Activated CD8-positive, alpha-beta memory T cell treated with anti-CD3 and anti-CD28 coated beads, Interleukin-2, amount 10 ng/mL, durations not matched to agents 7 days and 5 days (primary cell): ENCODE measurements around the gene NEK6. TPM values are rescaled to one million over a fixed set of nuclear protein-coding genes. Genes with fewer than 3 reads are reported as not detected.

Experiments
- ATAC-seq: fragments of 150-1000 bp; cut with Tn5 transposase; one replicate; pipeline ENCODE4 v1.10.0; 2021; ENCODE audit warnings: moderate library complexity
- CTCF ChIA-PET: fragments of 350-600 bp; sonication (Branson Sonifier 250); formaldehyde crosslinking; loops from one replicate; lab custom pipeline; 2021; ENCODE audit warnings: antibody characterized with exemption; lab: Charles Lee
- DNase-seq: peaks from one replicate; pipeline ENCODE4 v3.0.0-alpha.2; 2020
- H3K27ac Mint-ChIP-seq: one replicate; pipeline ENCODE4 v1.8.0; 2021; ENCODE audit warnings: mild to moderate bottlenecking, mixed read lengths
- H3K27me3 Mint-ChIP-seq: one replicate; pipeline ENCODE4 v1.8.0; 2021; ENCODE audit warnings: mixed read lengths
- H3K36me3 Mint-ChIP-seq: one replicate; pipeline ENCODE4 v1.8.0; 2021; ENCODE audit warnings: mild to moderate bottlenecking, mixed read lengths
- H3K4me1 Mint-ChIP-seq: one replicate; pipeline ENCODE4 v1.8.0; 2021; ENCODE audit warnings: mixed read lengths
- H3K4me3 Mint-ChIP-seq: one replicate; pipeline ENCODE4 v1.8.0; 2021; ENCODE audit warnings: mild to moderate bottlenecking, moderate library complexity, mixed read lengths
- H3K9me3 Mint-ChIP-seq: one replicate; pipeline ENCODE4 v1.8.0; 2022; ENCODE audit warnings: low read depth, mixed read lengths
- total RNA-seq, 2 experiments: library from RNA; stranded (reverse); gene quantifications; one replicate each; pipeline ENCODE4 v1.2.3, GENCODE V29; 2021

The NEK6 gene
- total RNA-seq, 2 experiments from 2014 or later: 6.3 to 10.9 TPM

GRCh38 chr9:124259158-124259808, 1.5 kb downstream of the NEK6 start:
- CTCF ChIA-PET: interaction anchor here (1.9 kb wide), 1 partner anchor 132 kb away, joined by 6 read pairs; no protein-coding TSS in a partner anchor
- peak overlapping the region; percentile 9 for H3K27ac Mint-ChIP-seq
- H3K27me3 Mint-ChIP-seq: peaks cover 55% of the 10 kb centered on the region
- H3K4me1 Mint-ChIP-seq: peaks cover 32% of the 10 kb centered on the region
- H3K9me3 Mint-ChIP-seq: no peaks in the 10 kb centered on the region
- peak overlapping the region; percentile 86 for H3K4me3 Mint-ChIP-seq
- DNase-seq (no peak), ATAC-seq (no peak)
- peaks cover 1% of the 10 kb centered on the region for H3K36me3 Mint-ChIP-seq

- CTCF ChIA-PET: interaction anchor here (1.9 kb wide), 1 partner anchor 134 kb away, joined by 6 read pairs; no protein-coding TSS in a partner anchor
- H3K36me3 Mint-ChIP-seq: peaks cover 1% of the 10 kb centered on the region
- no peak overlapping the region for H3K4me3 Mint-ChIP-seq
- ATAC-seq (no peak), DNase-seq (no peak)
- no peaks in the 10 kb centered on the region for H3K9me3 Mint-ChIP-seq
- H3K27me3 Mint-ChIP-seq: peaks cover 49% of the 10 kb centered on the region
- H3K4me1 Mint-ChIP-seq: peaks cover 23% of the 10 kb centered on the region
- no peak overlapping the region for H3K27ac Mint-ChIP-seq
These were observed 3.2 kb downstream of the NEK6 start for GRCh38 chr9:124260769-124261603.

GRCh38 chr9:124261736-124262648, 4.2 kb downstream of the NEK6 start:
- no peak for DNase-seq
- H3K4me3 Mint-ChIP-seq: no peak overlapping the region
- H3K36me3 Mint-ChIP-seq: peaks cover 1% of the 10 kb centered on the region
- H3K27me3 Mint-ChIP-seq: peaks cover 41% of the 10 kb centered on the region
- no peak overlapping the region for H3K27ac Mint-ChIP-seq
- CTCF ChIA-PET: interaction anchor here (0.9 to 1.2 kb wide), 2 partner anchors 78 to 135 kb away, joined by 3 read pairs; no protein-coding TSS in a partner anchor
- peaks cover 20% of the 10 kb centered on the region for H3K4me1 Mint-ChIP-seq
- no peak for ATAC-seq
- H3K9me3 Mint-ChIP-seq: no peaks in the 10 kb centered on the region

- H3K27ac Mint-ChIP-seq: no peak overlapping the region
- ATAC-seq (no peak), DNase-seq (no peak)
- H3K27me3 Mint-ChIP-seq: peaks cover 38% of the 10 kb centered on the region
- H3K4me3 Mint-ChIP-seq: no peak overlapping the region
- peaks cover 1% of the 10 kb centered on the region for H3K36me3 Mint-ChIP-seq
- CTCF ChIA-PET: interaction anchor here (0.9 to 1.2 kb wide), 2 partner anchors 79 to 135 kb away, joined by 3 read pairs; no protein-coding TSS in a partner anchor
- peaks cover 20% of the 10 kb centered on the region for H3K4me1 Mint-ChIP-seq
- H3K9me3 Mint-ChIP-seq: no peaks in the 10 kb centered on the region
These were observed 4.9 kb downstream of the NEK6 start for GRCh38 chr9:124262649-124262972.

- DNase-seq (no peak), ATAC-seq (no peak)
- Mint-ChIP-seq H3K36me3 (peaks cover 1% of the 10 kb centered on the region), H3K9me3 (no peaks in the 10 kb centered on the region), H3K27me3 (peaks cover 37% of the 10 kb centered on the region), H3K4me1 (peaks cover 19% of the 10 kb centered on the region), H3K4me3 (no peak overlapping the region), H3K27ac (no peak overlapping the region)
- CTCF ChIA-PET: no interaction called here
These were observed 5.5 kb downstream of the NEK6 start for GRCh38 chr9:124263213-124263612.

- ATAC-seq: no peak
- CTCF ChIA-PET: no interaction called here
- Mint-ChIP-seq H3K4me1 (peaks cover 16% of the 10 kb centered on the region), H3K9me3 (no peaks in the 10 kb centered on the region), H3K4me3 (no peak overlapping the region), H3K27me3 (peaks cover 30% of the 10 kb centered on the region), H3K27ac (no peak overlapping the region), H3K36me3 (no peaks in the 10 kb centered on the region)
- DNase-seq: no peak
These were observed 6.2 kb downstream of the NEK6 start for GRCh38 chr9:124263800-124264426.

- Mint-ChIP-seq H3K27me3 (peaks cover 23% of the 10 kb centered on the region), H3K4me1 (peaks cover 14% of the 10 kb centered on the region), H3K9me3 (no peaks in the 10 kb centered on the region), H3K27ac (no peak overlapping the region), H3K4me3 (no peak overlapping the region), H3K36me3 (no peaks in the 10 kb centered on the region)
- CTCF ChIA-PET: interaction anchor here (0.8 kb wide), 1 partner anchor 138 kb away, joined by 3 read pairs; no protein-coding TSS in a partner anchor
- ATAC-seq (no peak), DNase-seq (no peak)
These were observed 7.1 kb downstream of the NEK6 start for GRCh38 chr9:124264823-124265233.

GRCh38 chr9:124265551-124265950, 7.8 kb downstream of the NEK6 start:
- Mint-ChIP-seq H3K9me3 (no peaks in the 10 kb centered on the region), H3K27me3 (peaks cover 18% of the 10 kb centered on the region), H3K4me3 (no peak overlapping the region), H3K36me3 (no peaks in the 10 kb centered on the region), H3K4me1 (peaks cover 11% of the 10 kb centered on the region), H3K27ac (no peak overlapping the region)
- ATAC-seq (no peak), DNase-seq (no peak)
- CTCF ChIA-PET: no interaction called here

- Mint-ChIP-seq H3K36me3 (no peaks in the 10 kb centered on the region), H3K9me3 (no peaks in the 10 kb centered on the region), H3K4me3 (no peak overlapping the region), H3K27ac (no peak overlapping the region), H3K27me3 (peaks cover 11% of the 10 kb centered on the region), H3K4me1 (peaks cover 6% of the 10 kb centered on the region)
- CTCF ChIA-PET: no interaction called here
- DNase-seq: no peak
- no peak for ATAC-seq
These were observed 8.5 kb downstream of the NEK6 start for GRCh38 chr9:124266139-124266825.

- DNase-seq (no peak), ATAC-seq (no peak)
- H3K27ac Mint-ChIP-seq: no peak overlapping the region
- CTCF ChIA-PET: no interaction called here
- H3K4me3 Mint-ChIP-seq: no peak overlapping the region
- peaks cover 5% of the 10 kb centered on the region for H3K4me1 Mint-ChIP-seq
- H3K9me3 Mint-ChIP-seq: no peaks in the 10 kb centered on the region
- H3K36me3 Mint-ChIP-seq: no peaks in the 10 kb centered on the region
- peaks cover 6% of the 10 kb centered on the region for H3K27me3 Mint-ChIP-seq
These were observed 9.1 kb downstream of the NEK6 start for GRCh38 chr9:124266826-124267201.

GRCh38 chr9:124267271-124267807, 9.6 kb downstream of the NEK6 start:
- Mint-ChIP-seq H3K36me3 (no peaks in the 10 kb centered on the region), H3K9me3 (no peaks in the 10 kb centered on the region), H3K4me3 (no peak overlapping the region), H3K4me1 (peaks cover 5% of the 10 kb centered on the region), H3K27ac (no peak overlapping the region), H3K27me3 (peaks cover 5% of the 10 kb centered on the region)
- CTCF ChIA-PET: no interaction called here
- no peak for DNase-seq
- no peak for ATAC-seq

- ATAC-seq (no peak), DNase-seq (no peak)
- Mint-ChIP-seq H3K9me3 (no peaks in the 10 kb centered on the region), H3K36me3 (no peaks in the 10 kb centered on the region), H3K4me3 (no peak overlapping the region), H3K27ac (no peak overlapping the region), H3K4me1 (peaks cover 5% of the 10 kb centered on the region), H3K27me3 (peaks cover 5% of the 10 kb centered on the region)
- CTCF ChIA-PET: no interaction called here
These were observed 10.5 kb downstream of the NEK6 start for GRCh38 chr9:124268248-124268647.
